ENCODE data around the gene MSH5. TPM values are rescaled to one million over a fixed set of nuclear protein-coding genes. Genes with fewer than 3 reads are reported as not detected.

The MSH5 gene
- total RNA-seq, 6 experiments from 2014 or later: 3.2 to 8.5 (median 4.3) TPM

DNA sequence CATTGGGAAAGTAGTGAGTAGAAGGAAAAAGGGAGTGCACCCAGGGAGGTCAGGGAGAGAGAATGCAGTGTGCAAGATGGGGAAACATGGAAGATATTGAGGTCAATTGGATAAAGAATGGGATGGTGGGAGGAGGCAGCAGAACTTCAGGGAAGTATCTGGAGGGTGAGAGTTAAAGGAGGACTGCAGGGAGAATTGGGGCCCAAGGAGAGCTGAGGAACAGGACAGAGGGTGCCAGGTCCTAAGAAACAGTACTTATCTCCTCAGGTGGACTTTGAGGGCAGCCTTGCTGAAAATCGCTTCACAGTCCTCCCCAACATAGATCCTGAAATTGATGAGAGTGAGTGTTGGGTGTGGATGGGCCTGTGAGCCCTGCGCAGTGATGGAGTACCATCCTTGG, 18.5 kb downstream of the MSH5 start:
- no peaks in the 10 kb centered on the region for H3K4me1 ChIP-seq
- intact Hi-C loops (cut with DNase I): no loop called here
- TF ChIP-seq, protein P1, sequence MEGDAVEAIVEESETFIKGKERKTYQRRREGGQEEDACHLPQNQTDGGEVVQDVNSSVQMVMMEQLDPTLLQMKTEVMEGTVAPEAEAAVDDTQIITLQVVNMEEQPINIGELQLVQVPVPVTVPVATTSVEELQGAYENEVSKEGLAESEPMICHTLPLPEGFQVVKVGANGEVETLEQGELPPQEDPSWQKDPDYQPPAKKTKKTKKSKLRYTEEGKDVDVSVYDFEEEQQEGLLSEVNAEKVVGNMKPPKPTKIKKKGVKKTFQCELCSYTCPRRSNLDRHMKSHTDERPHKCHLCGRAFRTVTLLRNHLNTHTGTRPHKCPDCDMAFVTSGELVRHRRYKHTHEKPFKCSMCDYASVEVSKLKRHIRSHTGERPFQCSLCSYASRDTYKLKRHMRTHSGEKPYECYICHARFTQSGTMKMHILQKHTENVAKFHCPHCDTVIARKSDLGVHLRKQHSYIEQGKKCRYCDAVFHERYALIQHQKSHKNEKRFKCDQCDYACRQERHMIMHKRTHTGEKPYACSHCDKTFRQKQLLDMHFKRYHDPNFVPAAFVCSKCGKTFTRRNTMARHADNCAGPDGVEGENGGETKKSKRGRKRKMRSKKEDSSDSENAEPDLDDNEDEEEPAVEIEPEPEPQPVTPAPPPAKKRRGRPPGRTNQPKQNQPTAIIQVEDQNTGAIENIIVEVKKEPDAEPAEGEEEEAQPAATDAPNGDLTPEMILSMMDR (IDR thresholded peaks at IDR 0.05): no peak
- no peak for TF ChIP-seq POLR2A (IDR thresholded peaks at IDR 0.05)
- ATAC-seq: no peak
- no peaks in the 10 kb centered on the region for H3K36me3 ChIP-seq
- H3K4me3 ChIP-seq: no peak overlapping the region
- 100% methylated on average over 1 of the region's 2 CpGs for WGBS (ENCODE audit: insufficient coverage, low coverage, low lambda C conversion rate, missing lambda C conversion rate)
- no peaks in the 10 kb centered on the region for H3K9me3 ChIP-seq
- no peaks in the 10 kb centered on the region for H3K27me3 ChIP-seq
- no peak overlapping the region for H3K27ac ChIP-seq
- DNase-seq: no peak

DNA sequence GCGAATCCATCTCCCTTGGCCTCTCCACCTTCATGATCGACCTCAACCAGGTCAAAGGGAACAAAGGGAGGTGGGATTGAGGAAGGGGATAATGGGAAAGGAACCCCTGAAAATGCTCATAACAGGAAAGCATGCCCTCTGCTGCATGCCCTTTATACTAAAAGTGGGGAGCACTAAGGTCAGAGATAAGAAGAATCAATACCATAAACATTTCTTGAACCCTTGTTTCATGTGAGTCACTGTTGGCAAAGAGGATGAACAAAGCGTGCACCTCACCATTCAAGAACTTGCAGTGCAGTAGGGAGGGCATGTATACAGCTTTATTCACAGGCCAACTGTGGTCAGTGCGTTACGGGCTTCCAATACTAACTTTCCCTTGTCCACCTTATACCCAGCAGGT, 21.0 kb downstream of the MSH5 start:
- no peaks in the 10 kb centered on the region for H3K9me3 ChIP-seq
- H3K27me3 ChIP-seq: no peaks in the 10 kb centered on the region
- no peak overlapping the region for H3K27ac ChIP-seq
- H3K36me3 ChIP-seq: no peaks in the 10 kb centered on the region
- TF ChIP-seq, protein P1 (IDR thresholded peaks at IDR 0.05): no peak
- no peak for TF ChIP-seq POLR2A (IDR thresholded peaks at IDR 0.05)
- H3K4me1 ChIP-seq: no peaks in the 10 kb centered on the region
- 95% methylated on average over 2 of the region's 5 CpGs for WGBS (ENCODE audit: insufficient coverage, low coverage, low lambda C conversion rate, missing lambda C conversion rate)
- no peak for DNase-seq
- intact Hi-C loops (cut with DNase I): loop anchor here (10.0 kb wide), 2 partner anchors 46 to 76 kb away; partner anchors contain the start of genes LY6G5C (in 2 of the 2) and LY6G6D (in 1 of the 2)
- ATAC-seq: no peak
- no peak overlapping the region for H3K4me3 ChIP-seq

DNA sequence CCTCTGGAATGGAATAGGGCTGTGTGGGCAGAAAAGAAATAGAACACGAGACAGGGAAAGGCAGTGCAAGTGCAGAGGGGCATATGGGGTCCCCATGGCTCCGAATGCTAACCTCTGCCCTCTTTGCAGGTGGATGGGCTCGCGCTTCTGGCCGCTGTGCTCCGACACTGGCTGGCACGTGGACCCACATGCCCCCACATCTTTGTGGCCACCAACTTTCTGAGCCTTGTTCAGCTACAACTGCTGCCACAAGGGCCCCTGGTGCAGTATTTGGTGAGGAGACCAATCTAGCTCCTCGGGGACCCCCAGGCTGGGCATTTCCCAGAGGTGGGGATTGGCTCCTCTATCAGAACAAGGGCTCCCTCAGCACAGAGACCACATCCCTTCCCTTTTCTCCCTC, 21.5 kb downstream of the MSH5 start:
- H3K9me3 ChIP-seq: no peaks in the 10 kb centered on the region
- no peak overlapping the region for H3K27ac ChIP-seq
- ATAC-seq (no peak), DNase-seq (peak in 1 of 3 donors; percentile 27)
- no peaks in the 10 kb centered on the region for H3K4me1 ChIP-seq
- H3K27me3 ChIP-seq: no peaks in the 10 kb centered on the region
- H3K4me3 ChIP-seq: no peak overlapping the region
- H3K36me3 ChIP-seq: no peaks in the 10 kb centered on the region
- WGBS (ENCODE audit: insufficient coverage, low coverage, low lambda C conversion rate, missing lambda C conversion rate): 100% methylated on average over 1 of the region's 8 CpGs
- TF ChIP-seq POLR2A (IDR thresholded peaks at IDR 0.05): no peak
- TF ChIP-seq, protein P1 (IDR thresholded peaks at IDR 0.05): no peak
- intact Hi-C loops (cut with DNase I): loop anchor here (10.0 kb wide), 2 partner anchors 47 to 77 kb away; partner anchors contain the start of genes LY6G5C (in 2 of the 2) and LY6G6D (in 1 of the 2)

DNA sequence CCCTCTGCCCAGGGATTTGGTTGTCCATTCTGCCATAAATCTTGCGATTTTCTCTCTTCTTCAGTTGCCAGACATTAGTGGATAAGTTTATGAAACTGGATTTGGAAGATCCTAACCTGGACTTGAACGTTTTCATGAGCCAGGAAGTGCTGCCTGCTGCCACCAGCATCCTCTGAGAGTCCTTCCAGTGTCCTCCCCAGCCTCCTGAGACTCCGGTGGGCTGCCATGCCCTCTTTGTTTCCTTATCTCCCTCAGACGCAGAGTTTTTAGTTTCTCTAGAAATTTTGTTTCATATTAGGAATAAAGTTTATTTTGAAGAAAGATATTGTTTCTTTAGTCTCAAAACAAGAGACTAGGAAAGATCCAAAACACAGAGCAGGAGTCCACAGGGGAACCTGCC, 22.6 kb downstream of the MSH5 start, which contains the start of gene SAPCD1:
TSS of gene SAPCD1 (plus strand) at position 301 of the 400 bp plus-strand sequence. CDS start 399 bp downstream, outside the sequence.
- Histone ChIP-seq H3K36me3 (no peaks in the 10 kb centered on the region), H3K27me3 (no peaks in the 10 kb centered on the region), H3K9me3 (no peaks in the 10 kb centered on the region), H3K4me3 (no peak within 1 kb of the TSS), H3K4me1 (no peaks in the 10 kb centered on the region), H3K27ac (no peak within 1 kb of the TSS)
- intact Hi-C loops (cut with DNase I): loop anchor here (10.0 kb wide), 2 partner anchors 48 to 78 kb away; partner anchors contain the start of genes LY6G5C (in 2 of the 2) and LY6G6D (in 1 of the 2)
- no peak for TF ChIP-seq POLR2A (IDR thresholded peaks at IDR 0.05)
- TF ChIP-seq, protein P1 (IDR thresholded peaks at IDR 0.05): no peak
- 86% methylated on average over 4 of the region's 4 CpGs for WGBS (ENCODE audit: insufficient coverage, low coverage, low lambda C conversion rate, missing lambda C conversion rate)
- DNase-seq (no peak), ATAC-seq (no peak)
